PC-3 (cell line): Measurements from ENCODE around the gene RNF144B. TPM values are rescaled to one million over a fixed set of nuclear protein-coding genes. Genes with fewer than 3 reads are reported as not detected.
"Not testable (repeated sequence)": the region's sequence is repeated elsewhere in the genome, so short reads cannot be mapped to it uniquely, and the experiment has no call there.

ENCODE experiments used
- ATAC-seq: fragments of 200-7000 bp; cut with Tn5 transposase; 2 replicates; pipeline ENCODE4 v1.9.1; 2020; ENCODE audit warnings: mild to moderate bottlenecking, moderate library complexity
- BruUV-seq: library from RNA; stranded (reverse); fragments of 400-500 nt; replicated peaks from 2 replicates; lab custom pipeline; 2021; lab: Mats Ljungman, UMichigan
- CTCF ChIA-PET: fragments of 300-600 bp; sonication (Branson Sonifier 250); formaldehyde crosslinking; loops from one replicate; lab custom pipeline; 2022; ENCODE audit warnings: antibody characterized with exemption; lab: Charles Lee
- POLR2A ChIA-PET: fragments of 300-600 bp; sonication (Branson Sonifier 250); formaldehyde crosslinking; loops from one replicate; lab custom pipeline; 2022; ENCODE audit warnings: antibody characterized with exemption; ENCODE audit not compliant: unreplicated experiment; lab: Charles Lee
- DNase-seq: peaks from one replicate; pipeline ENCODE4 v3.0.0-alpha.2; 2015
- H2AFZ ChIP-seq: fragments of 300-600 bp; sonication (generic); 2 replicates; pipeline ENCODE4 v1.6.0; 2016; ENCODE audit warnings: antibody characterized with exemption, low read length
- H3F3A ChIP-seq: fragments of 300-600 bp; sonication (generic); one replicate; pipeline ENCODE4 v1.6.0; 2017; ENCODE audit warnings: antibody characterized with exemption, low read length, control low read depth, mild to moderate bottlenecking; ENCODE audit not compliant: unreplicated experiment
- H3K27ac ChIP-seq: fragments of 300-600 bp; sonication (generic); 2 replicates; pipeline ENCODE4 v1.5.1; 2016; ENCODE audit warnings: mild to moderate bottlenecking, low read length
- H3K27me3 ChIP-seq: fragments of 300-600 bp; sonication (generic); 2 replicates; pipeline ENCODE4 v1.6.1; 2016; ENCODE audit warnings: low read length, mixed read lengths
- H3K36me3 ChIP-seq: fragments of 300-600 bp; sonication (generic); 2 replicates; pipeline ENCODE4 v1.6.1; 2016; ENCODE audit warnings: low read depth, mixed run types, low read length, mixed read lengths
- H3K4me1 ChIP-seq: fragments of 300-600 bp; sonication (generic); 2 replicates; pipeline ENCODE4 v1.5.1; 2016; ENCODE audit warnings: low read length; ENCODE audit not compliant: insufficient read depth
- H3K4me2 ChIP-seq: fragments of 300-600 bp; sonication (generic); 2 replicates; pipeline ENCODE4 v1.6.0; 2016; ENCODE audit warnings: low read length
- H3K4me3 ChIP-seq: fragments of 300-600 bp; sonication (generic); 2 replicates; pipeline ENCODE4 v1.5.1; 2016; ENCODE audit warnings: mild to moderate bottlenecking, low read length, mixed read lengths
- H3K79me2 ChIP-seq: fragments of 300-600 bp; sonication (generic); 2 replicates; pipeline ENCODE4 v1.6.1; 2017; ENCODE audit warnings: low read length, mixed read lengths
- H3K9ac ChIP-seq: fragments of 300-600 bp; sonication (generic); 2 replicates; pipeline ENCODE4 v1.6.0; 2016; ENCODE audit warnings: mild to moderate bottlenecking, low read length
- H3K9me2 ChIP-seq: fragments of 300-600 bp; sonication (generic); replicated peaks from 2 replicates; pipeline ENCODE4 v1.6.1; 2016; ENCODE audit warnings: mixed run types, low read length, mixed read lengths
- H3K9me3 ChIP-seq: fragments of 300-600 bp; sonication (generic); 2 replicates; pipeline ENCODE4 v1.6.1; 2016; ENCODE audit warnings: low read length, mixed read lengths
- H4K20me1 ChIP-seq: fragments of 300-600 bp; sonication (generic); 2 replicates; pipeline ENCODE4 v1.6.1; 2016; ENCODE audit warnings: low read length, mixed read lengths
- CTCF ChIP-seq: fragments of 300-600 bp; sonication (generic); conservative IDR thresholded peaks from 2 replicates; pipeline ENCODE4 v1.5.1; 2017; ENCODE audit warnings: antibody characterized with exemption, low read depth, mild to moderate bottlenecking, low read length
- EZH2 ChIP-seq: fragments of 300-600 bp; sonication (generic); IDR thresholded peaks from one replicate; pipeline ENCODE4 v1.6.1; 2017; ENCODE audit warnings: antibody characterized with exemption, mild to moderate bottlenecking, low read length; ENCODE audit not compliant: unreplicated experiment
- EZH2phosphoT487 ChIP-seq: fragments of 300-600 bp; sonication (generic); IDR thresholded peaks from 2 replicates; pipeline ENCODE4 v1.6.1; 2018; ENCODE audit warnings: mild to moderate bottlenecking, antibody characterized with exemption, low read length, borderline replicate concordance
- intact Hi-C: fragments of 100-400 bp; cut with micrococcal nuclease; formaldehyde crosslinking; loops from 2 replicates; pipeline ENCODE4 v1.9.0; 2023
- total RNA-seq: library from RNA; depleted of rRNA; stranded (reverse); fragments of >200 nt; gene quantifications from 2 replicates; pipeline ENCODE4 v1.2.3, GENCODE V29; 2014

The RNF144B gene
- total RNA-seq, 1 experiment from 2014 or later = 4.6 TPM

GRCh38 chr6:18352842-18353241 lies 34.3 kb upstream of the RNF144B start:
- CTCF ChIA-PET = no interaction called here
- no TSS peak for BruUV-seq
- intact Hi-C loops = no loop called here
- Histone ChIP-seq H3K27ac (no peak overlapping the region), H3K9me3 (no peaks in the 10 kb centered on the region), H3F3A (no peaks in the 10 kb centered on the region), H3K36me3 (no peaks in the 10 kb centered on the region), H3K4me1 (peaks cover 3% of the 10 kb centered on the region), H3K4me3 (no peak overlapping the region), H3K4me2 (no peak overlapping the region), H2AFZ (no peak overlapping the region), H3K27me3 (no peaks in the 10 kb centered on the region), H3K9ac (no peak overlapping the region), H4K20me1 (no peaks in the 10 kb centered on the region), H3K9me2 (no peaks in the 10 kb centered on the region), H3K79me2 (no peaks in the 10 kb centered on the region)
- no peak for ATAC-seq
- DNase-seq = no peak
- POLR2A ChIA-PET = no interaction called here
- TF ChIP-seq CTCF = no peak
- TF ChIP-seq EZH2 = no peak
- no peak for TF ChIP-seq EZH2phosphoT487

- Histone ChIP-seq H3K4me1 (no peaks in the 10 kb centered on the region), H2AFZ (no peak overlapping the region), H3K79me2 (no peaks in the 10 kb centered on the region), H4K20me1 (no peaks in the 10 kb centered on the region), H3F3A (no peaks in the 10 kb centered on the region), H3K9ac (no peak overlapping the region), H3K4me2 (no peak overlapping the region), H3K27ac (no peak overlapping the region), H3K4me3 (no peak overlapping the region), H3K27me3 (no peaks in the 10 kb centered on the region), H3K9me3 (no peaks in the 10 kb centered on the region), H3K9me2 (no peaks in the 10 kb centered on the region), H3K36me3 (no peaks in the 10 kb centered on the region)
- CTCF ChIA-PET = no interaction called here
- ATAC-seq = no peak
- POLR2A ChIA-PET = no interaction called here
- intact Hi-C loops = no loop called here
- TF ChIP-seq EZH2 = no peak
- no peak for TF ChIP-seq CTCF
- TF ChIP-seq EZH2phosphoT487 = no peak
- no TSS peak for BruUV-seq
- DNase-seq = no peak
Measured at GRCh38 chr6:18353251-18353650, 33.9 kb upstream of the RNF144B start.

- DNase-seq, H3K79me2 ChIP-seq, intact Hi-C loops, POLR2A ChIA-PET, CTCF ChIA-PET, ATAC-seq, H3K27me3 ChIP-seq, H3K4me2 ChIP-seq, H3K9me3 ChIP-seq, H3F3A ChIP-seq, BruUV-seq, H3K4me3 ChIP-seq, H3K9ac ChIP-seq, H3K4me1 ChIP-seq, H3K36me3 ChIP-seq, H3K27ac ChIP-seq, H2AFZ ChIP-seq, H3K9me2 ChIP-seq, H4K20me1 ChIP-seq: not testable (repeated sequence)
Measured at GRCh38 chr6:18357546-18357945, 29.6 kb upstream of the RNF144B start.
